T-helper 1 cell treated with Interleukin-12 subunit alpha and Interleukin-12 subunit beta and Interleukin-4 antibody, amounts not matched to agents 30 μg/mL and 1 μg/mL, for 36 hours (primary cell): ENCODE results near the gene LINC01488.

ENCODE experiments used
- H3K27ac Mint-ChIP-seq: one replicate; pipeline ENCODE4 v1.8.0; 2021; ENCODE audit warnings: mild to moderate bottlenecking, mixed read lengths
- H3K27me3 Mint-ChIP-seq: one replicate; pipeline ENCODE4 v1.8.0; 2021; ENCODE audit warnings: low read depth, mixed read lengths
- H3K36me3 Mint-ChIP-seq: one replicate; pipeline ENCODE4 v1.8.0; 2021; ENCODE audit warnings: low read depth, mixed read lengths
- H3K4me1 Mint-ChIP-seq: one replicate; pipeline ENCODE4 v1.8.0; 2021; ENCODE audit warnings: low read depth, mixed read lengths
- H3K4me3 Mint-ChIP-seq: one replicate; pipeline ENCODE4 v1.8.0; 2021; ENCODE audit warnings: mild to moderate bottlenecking, moderate library complexity, mixed read lengths
- H3K9me3 Mint-ChIP-seq: one replicate; pipeline ENCODE4 v1.8.0; 2021; ENCODE audit warnings: mixed read lengths

Gene LINC01488

DNA sequence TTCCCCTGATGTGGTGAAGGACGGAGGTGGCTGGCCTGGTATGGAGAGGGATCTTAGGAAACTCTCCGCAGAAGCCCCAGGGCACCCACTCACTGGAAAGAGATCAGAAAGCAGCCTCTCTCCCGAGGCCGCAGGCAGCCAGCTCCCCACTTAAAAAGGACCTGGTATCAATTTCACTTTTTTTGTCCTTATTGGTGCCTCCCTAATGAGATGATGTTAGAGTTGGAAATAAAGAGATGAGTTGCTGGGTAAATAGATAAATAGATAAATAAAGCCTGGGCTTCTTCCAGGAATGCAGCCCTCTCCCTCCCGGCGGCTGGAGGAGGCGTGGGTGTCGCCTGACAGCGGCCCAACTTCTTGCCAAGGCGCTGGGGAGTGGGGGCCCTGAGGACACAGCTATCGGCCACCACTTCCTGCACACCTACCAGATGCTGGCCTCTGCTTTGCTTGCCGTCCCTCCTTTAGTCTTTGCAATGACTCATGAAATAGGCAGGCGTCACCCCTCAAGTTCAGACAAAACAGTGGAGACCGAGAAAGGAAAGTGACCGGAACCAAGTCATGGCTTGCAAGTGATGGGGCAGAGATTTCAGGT is 42.9 kb downstream of the LINC01488 start:
- H3K27ac Mint-ChIP-seq, result no peak overlapping the region
- H3K9me3 Mint-ChIP-seq, result no peaks in the 10 kb centered on the region
- no peaks in the 10 kb centered on the region for H3K4me1 Mint-ChIP-seq
- H3K36me3 Mint-ChIP-seq, result no peaks in the 10 kb centered on the region
- no peaks in the 10 kb centered on the region for H3K27me3 Mint-ChIP-seq
- no peak overlapping the region for H3K4me3 Mint-ChIP-seq

GRCh38 chr11:69524991-69525411 is 43.5 kb downstream of the LINC01488 start:
- Mint-ChIP-seq H3K27me3 (peaks cover 3% of the 10 kb centered on the region), H3K4me1 (no peaks in the 10 kb centered on the region), H3K4me3 (no peak overlapping the region), H3K9me3 (no peaks in the 10 kb centered on the region), H3K27ac (no peak overlapping the region), H3K36me3 (no peaks in the 10 kb centered on the region)

- H3K27me3 Mint-ChIP-seq, result peaks cover 3% of the 10 kb centered on the region
- no peaks in the 10 kb centered on the region for H3K4me1 Mint-ChIP-seq
- no peaks in the 10 kb centered on the region for H3K9me3 Mint-ChIP-seq
- H3K36me3 Mint-ChIP-seq, result no peaks in the 10 kb centered on the region
- H3K27ac Mint-ChIP-seq, result no peak overlapping the region
- H3K4me3 Mint-ChIP-seq, result no peak overlapping the region
Observed at GRCh38 chr11:69525516-69526452, 44.3 kb downstream of the LINC01488 start.

DNA sequence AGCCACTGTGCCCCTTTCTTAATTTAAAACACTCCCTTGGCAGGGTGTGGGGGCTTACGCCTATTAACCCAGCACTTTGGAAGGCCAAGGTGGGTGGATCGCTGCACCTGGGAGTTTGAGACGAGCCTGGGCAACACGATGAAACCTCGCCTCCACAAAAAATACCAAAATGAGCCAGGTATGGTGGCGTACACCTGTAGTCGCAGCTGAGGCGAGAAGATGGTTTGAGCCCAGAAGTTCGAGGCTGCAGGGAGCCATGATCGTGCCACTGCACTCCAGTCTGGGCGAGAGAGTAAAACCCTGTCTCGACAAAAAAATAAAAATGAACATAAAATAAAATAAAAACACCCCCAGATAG is 45.0 kb downstream of the LINC01488 start:
- Mint-ChIP-seq H3K27ac (no peak overlapping the region), H3K4me1 (no peaks in the 10 kb centered on the region), H3K27me3 (peaks cover 3% of the 10 kb centered on the region), H3K36me3 (no peaks in the 10 kb centered on the region), H3K9me3 (no peaks in the 10 kb centered on the region), H3K4me3 (no peak overlapping the region)

- Mint-ChIP-seq H3K4me1 (no peaks in the 10 kb centered on the region), H3K36me3 (no peaks in the 10 kb centered on the region), H3K27ac (no peak overlapping the region), H3K4me3 (no peak overlapping the region), H3K27me3 (peaks cover 8% of the 10 kb centered on the region), H3K9me3 (no peaks in the 10 kb centered on the region)
Observed at GRCh38 chr11:69529001-69529400, 47.5 kb downstream of the LINC01488 start.

- Mint-ChIP-seq H3K36me3 (no peaks in the 10 kb centered on the region), H3K27me3 (peaks cover 8% of the 10 kb centered on the region), H3K4me3 (no peak overlapping the region), H3K27ac (no peak overlapping the region), H3K4me1 (no peaks in the 10 kb centered on the region), H3K9me3 (no peaks in the 10 kb centered on the region)
Observed at GRCh38 chr11:69530278-69531070, 49.0 kb downstream of the LINC01488 start.

- Mint-ChIP-seq H3K36me3 (no peaks in the 10 kb centered on the region), H3K27ac (no peak overlapping the region), H3K4me1 (no peaks in the 10 kb centered on the region), H3K9me3 (no peaks in the 10 kb centered on the region), H3K4me3 (no peak overlapping the region), H3K27me3 (peaks cover 8% of the 10 kb centered on the region)
Observed at GRCh38 chr11:69531071-69531716, 49.7 kb downstream of the LINC01488 start.

- H3K4me1 Mint-ChIP-seq, result no peaks in the 10 kb centered on the region
- no peak overlapping the region for H3K27ac Mint-ChIP-seq
- no peaks in the 10 kb centered on the region for H3K9me3 Mint-ChIP-seq
- no peaks in the 10 kb centered on the region for H3K36me3 Mint-ChIP-seq
- H3K27me3 Mint-ChIP-seq, result peaks cover 8% of the 10 kb centered on the region
- no peak overlapping the region for H3K4me3 Mint-ChIP-seq
Observed at GRCh38 chr11:69531717-69532088, 50.2 kb downstream of the LINC01488 start.

DNA sequence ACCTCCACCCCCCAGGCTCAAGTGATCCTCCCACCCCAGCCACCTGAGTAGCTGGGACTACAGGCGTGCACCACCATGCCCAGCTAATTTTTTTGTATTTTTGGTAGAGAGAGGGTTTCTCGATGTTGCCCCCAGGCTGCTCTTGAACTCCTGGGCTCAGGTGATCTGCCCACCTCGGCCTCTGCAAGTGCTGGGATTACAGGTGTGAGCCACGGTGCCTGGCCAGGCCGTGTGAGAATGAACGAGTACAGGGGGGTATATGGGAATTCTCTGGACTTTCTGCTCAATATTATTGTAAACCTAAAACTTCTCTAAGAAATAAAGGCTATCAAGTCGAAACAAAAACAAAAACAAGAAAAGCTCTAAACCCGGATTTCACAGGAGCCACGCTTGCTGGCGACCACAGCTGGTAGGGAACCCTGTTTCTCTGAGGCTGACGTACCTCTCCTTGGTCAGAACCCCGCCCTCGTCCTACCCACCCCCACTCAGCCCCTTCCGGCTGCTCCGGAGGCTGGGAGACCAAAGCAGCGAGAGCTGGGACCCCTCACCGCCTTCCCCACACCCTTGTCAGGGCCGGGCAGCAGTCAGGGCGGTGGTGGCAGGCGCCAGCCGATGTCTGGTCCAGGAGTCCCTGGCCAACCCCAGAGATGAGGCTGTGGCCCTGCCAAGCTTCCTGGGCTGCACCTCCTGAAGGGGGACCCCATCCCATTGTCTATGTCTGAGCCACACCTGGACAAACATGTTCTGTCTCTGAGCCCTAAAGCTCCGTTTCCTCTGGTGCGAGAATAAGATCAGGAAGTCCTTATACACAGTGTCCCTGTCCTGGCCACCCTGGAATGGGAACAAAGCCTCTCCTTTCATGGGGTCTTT is 52.1 kb downstream of the LINC01488 start:
- no peaks in the 10 kb centered on the region for H3K9me3 Mint-ChIP-seq
- no peak overlapping the region for H3K4me3 Mint-ChIP-seq
- H3K4me1 Mint-ChIP-seq, result no peaks in the 10 kb centered on the region
- no peaks in the 10 kb centered on the region for H3K36me3 Mint-ChIP-seq
- peaks cover 8% of the 10 kb centered on the region for H3K27me3 Mint-ChIP-seq
- H3K27ac Mint-ChIP-seq, result no peak overlapping the region

DNA sequence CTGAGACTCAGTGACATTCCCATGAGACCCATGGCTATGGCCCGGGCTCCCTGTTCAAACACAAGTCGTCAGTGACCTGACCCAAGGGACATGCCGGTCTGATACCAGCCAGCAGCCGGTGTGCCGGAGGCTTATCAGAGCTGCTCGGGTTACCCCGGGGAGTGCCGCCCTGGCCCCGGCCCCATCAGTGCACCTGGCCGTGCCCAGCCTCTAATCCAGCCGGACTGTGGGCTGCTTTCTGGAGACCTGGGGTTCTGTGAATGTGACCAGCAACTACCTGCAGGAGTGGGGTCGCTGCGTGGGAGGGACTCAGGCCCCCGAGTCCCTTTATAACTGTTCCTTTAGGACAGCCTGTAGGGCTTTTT is 52.7 kb downstream of the LINC01488 start:
- Mint-ChIP-seq H3K27ac (no peak overlapping the region), H3K36me3 (no peaks in the 10 kb centered on the region), H3K4me1 (no peaks in the 10 kb centered on the region), H3K27me3 (peaks cover 8% of the 10 kb centered on the region), H3K4me3 (no peak overlapping the region), H3K9me3 (no peaks in the 10 kb centered on the region)

DNA sequence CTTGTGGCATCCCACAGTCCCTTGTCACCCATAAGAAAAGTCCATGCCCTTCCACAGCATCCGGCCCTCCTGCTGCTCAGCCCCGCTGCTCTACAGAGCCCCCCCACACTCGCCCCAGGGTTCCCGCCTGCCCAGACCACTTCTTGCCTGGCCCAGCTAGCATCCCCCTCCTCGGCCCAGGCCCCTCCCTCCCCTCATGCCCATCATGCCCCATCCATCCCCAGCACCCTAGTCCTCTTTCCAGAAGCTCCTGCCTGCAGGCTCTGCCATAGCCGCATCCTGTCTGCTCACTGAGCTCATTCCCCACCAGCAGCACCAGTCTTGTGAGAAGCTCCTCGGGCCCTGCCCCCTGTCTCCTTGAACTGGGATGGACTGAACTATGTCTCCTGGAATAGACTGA is 54.4 kb downstream of the LINC01488 start:
- Mint-ChIP-seq H3K4me1 (no peaks in the 10 kb centered on the region), H3K36me3 (no peaks in the 10 kb centered on the region), H3K9me3 (no peaks in the 10 kb centered on the region), H3K27ac (no peak overlapping the region), H3K27me3 (peaks cover 5% of the 10 kb centered on the region), H3K4me3 (no peak overlapping the region)

DNA sequence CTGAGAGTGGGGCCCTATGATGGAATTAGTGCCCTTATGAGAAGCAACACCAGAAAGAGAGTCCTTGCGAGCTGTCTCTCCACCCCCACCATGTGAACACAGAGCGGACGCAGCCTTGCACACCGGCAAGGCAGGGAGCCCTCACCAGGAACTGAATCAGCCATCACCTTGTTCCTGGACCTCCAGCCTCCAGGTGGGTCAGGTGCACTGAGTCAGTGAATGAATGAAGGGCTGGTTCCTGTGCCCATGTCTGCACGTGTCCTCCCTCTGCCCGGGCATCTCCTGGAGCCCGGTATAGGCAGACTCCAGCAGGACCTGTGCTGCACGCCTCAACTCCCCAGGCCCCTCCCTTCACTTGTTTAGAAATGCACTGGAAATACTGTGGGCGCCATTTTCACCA is 54.9 kb downstream of the LINC01488 start:
- H3K4me1 Mint-ChIP-seq, result no peaks in the 10 kb centered on the region
- no peaks in the 10 kb centered on the region for H3K9me3 Mint-ChIP-seq
- peaks cover 5% of the 10 kb centered on the region for H3K27me3 Mint-ChIP-seq
- no peaks in the 10 kb centered on the region for H3K36me3 Mint-ChIP-seq
- no peak overlapping the region for H3K27ac Mint-ChIP-seq
- no peak overlapping the region for H3K4me3 Mint-ChIP-seq

GRCh38 chr11:69537126-69537525 is 55.7 kb downstream of the LINC01488 start:
- no peaks in the 10 kb centered on the region for H3K9me3 Mint-ChIP-seq
- no peak overlapping the region for H3K27ac Mint-ChIP-seq
- no peaks in the 10 kb centered on the region for H3K36me3 Mint-ChIP-seq
- no peak overlapping the region for H3K4me3 Mint-ChIP-seq
- peaks cover 4% of the 10 kb centered on the region for H3K27me3 Mint-ChIP-seq
- no peaks in the 10 kb centered on the region for H3K4me1 Mint-ChIP-seq
